Stimulated activated naive CD8-positive, alpha-beta T cell treated with anti-CD3 and anti-CD28 coated beads, Interleukin-15, Interleukin-2, amounts not matched to agents 100 ng/mL and 50 ng/mL, for 24 hours (primary cell): ENCODE measurements around the gene PCDHB14.
"Not testable (repeated sequence)": the region's sequence is repeated elsewhere in the genome, so short reads cannot be mapped to it uniquely, and the experiment has no call there.

Source experiments
- H3K27ac Mint-ChIP-seq: one replicate; pipeline ENCODE4 v1.8.0; 2021; ENCODE audit warnings: mild to moderate bottlenecking, mixed read lengths
- H3K27me3 Mint-ChIP-seq: one replicate; pipeline ENCODE4 v1.8.0; 2021; ENCODE audit warnings: mixed read lengths
- H3K36me3 Mint-ChIP-seq: one replicate; pipeline ENCODE4 v1.8.0; 2021; ENCODE audit warnings: low read depth, mixed read lengths
- H3K4me1 Mint-ChIP-seq: one replicate; pipeline ENCODE4 v1.8.0; 2021; ENCODE audit warnings: low read depth, mixed read lengths
- H3K4me3 Mint-ChIP-seq: one replicate; pipeline ENCODE4 v1.8.0; 2021; ENCODE audit warnings: mild to moderate bottlenecking, mixed read lengths
- H3K9me3 Mint-ChIP-seq: one replicate; pipeline ENCODE4 v1.8.0; 2021; ENCODE audit warnings: mixed read lengths

PCDHB14 gene

GRCh38 chr5:141194332-141194731 lies 28.8 kb upstream of the PCDHB14 start:
- H3K9me3 Mint-ChIP-seq: peaks cover 45% of the 10 kb centered on the region
- H3K4me3 Mint-ChIP-seq, H3K27ac Mint-ChIP-seq, H3K4me1 Mint-ChIP-seq: not testable (repeated sequence)
- peaks cover 63% of the 10 kb centered on the region for H3K27me3 Mint-ChIP-seq
- H3K36me3 Mint-ChIP-seq: peaks cover 13% of the 10 kb centered on the region

GRCh38 chr5:141196363-141196762 lies 26.8 kb upstream of the PCDHB14 start:
- Mint-ChIP-seq H3K4me3 (no peak overlapping the region), H3K9me3 (peaks cover 48% of the 10 kb centered on the region), H3K27me3 (peaks cover 65% of the 10 kb centered on the region), H3K27ac (no peak overlapping the region), H3K36me3 (peaks cover 14% of the 10 kb centered on the region), H3K4me1 (no peaks in the 10 kb centered on the region)

DNA sequence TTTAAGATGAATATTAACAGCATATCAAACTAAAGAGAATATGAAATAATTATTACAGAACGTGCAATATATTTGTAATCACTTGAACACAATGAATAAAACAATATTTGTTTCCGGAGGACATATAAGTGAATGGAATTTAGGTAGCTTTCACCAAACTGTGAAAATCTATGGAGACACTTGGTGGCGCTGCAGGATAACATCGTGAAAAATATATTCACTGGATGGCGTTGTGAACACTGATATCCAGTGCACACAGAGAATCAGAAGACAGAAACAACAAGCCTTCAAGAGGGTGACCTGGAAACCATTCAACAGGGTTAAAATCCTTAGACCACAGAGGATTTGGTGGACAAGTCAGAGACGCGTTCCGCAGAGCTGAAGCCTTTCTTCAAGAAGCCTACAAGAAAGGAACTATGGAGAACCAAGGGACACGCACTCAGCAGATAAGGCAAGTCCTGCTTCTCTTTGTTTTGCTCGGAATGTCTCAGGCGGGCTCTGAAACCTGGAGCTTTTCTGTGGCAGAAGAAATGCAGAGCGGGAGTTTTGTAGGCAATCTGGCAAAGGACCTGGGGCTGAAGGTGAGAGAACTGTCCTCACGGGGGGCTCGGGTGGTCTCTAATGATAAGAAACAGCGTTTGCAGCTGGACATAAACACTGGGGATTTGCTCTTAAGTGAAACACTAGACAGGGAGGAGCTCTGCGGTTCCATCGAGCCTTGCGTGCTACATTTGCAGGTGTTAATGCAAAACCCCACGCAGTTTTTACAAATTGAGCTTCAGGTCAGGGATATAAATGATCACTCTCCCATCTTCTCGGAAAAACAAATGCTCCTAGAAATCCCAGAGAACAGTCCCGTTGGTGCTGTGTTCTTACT lies 23.5 kb upstream of the PCDHB14 start, which contains the start of gene PCDHB11:
PCDHB11 (plus strand) TSS at position 269 of the 877 bp plus-strand sequence; CDS start at position 417, 148 bp downstream.
- Mint-ChIP-seq H3K27ac (no peak within 1 kb of the TSS), H3K36me3 (peaks cover 20% of the 10 kb centered on the region), H3K4me1 (no peaks in the 10 kb centered on the region), H3K27me3 (peaks cover 51% of the 10 kb centered on the region), H3K4me3 (no peak within 1 kb of the TSS), H3K9me3 (peaks cover 38% of the 10 kb centered on the region)

GRCh38 chr5:141201126-141201525 lies 22.0 kb upstream of the PCDHB14 start:
- Mint-ChIP-seq H3K9me3 (peaks cover 34% of the 10 kb centered on the region), H3K27me3 (peaks cover 54% of the 10 kb centered on the region), H3K36me3 (peaks cover 16% of the 10 kb centered on the region)
- H3K4me3 Mint-ChIP-seq, H3K27ac Mint-ChIP-seq, H3K4me1 Mint-ChIP-seq: not testable (repeated sequence)

- H3K27ac Mint-ChIP-seq, H3K4me1 Mint-ChIP-seq, H3K4me3 Mint-ChIP-seq: not testable (repeated sequence)
- Mint-ChIP-seq H3K27me3 (peaks cover 55% of the 10 kb centered on the region), H3K9me3 (peaks cover 29% of the 10 kb centered on the region), H3K36me3 (peaks cover 13% of the 10 kb centered on the region)
Observed at GRCh38 chr5:141201646-141202045, 21.5 kb upstream of the PCDHB14 start.

GRCh38 chr5:141208478-141208877 lies 14.7 kb upstream of the PCDHB14 start, which contains the start of gene PCDHB12:
TSS of gene PCDHB12 (plus strand) at chr5:141208719. CDS start at chr5:141208908, 189 bp downstream.
- no peak within 1 kb of the TSS for H3K27ac Mint-ChIP-seq
- H3K4me3 Mint-ChIP-seq: no peak within 1 kb of the TSS
- H3K36me3 Mint-ChIP-seq: peaks cover 4% of the 10 kb centered on the region
- peaks cover 10% of the 10 kb centered on the region for H3K9me3 Mint-ChIP-seq
- H3K4me1 Mint-ChIP-seq: no peaks in the 10 kb centered on the region
- peaks cover 71% of the 10 kb centered on the region for H3K27me3 Mint-ChIP-seq

DNA sequence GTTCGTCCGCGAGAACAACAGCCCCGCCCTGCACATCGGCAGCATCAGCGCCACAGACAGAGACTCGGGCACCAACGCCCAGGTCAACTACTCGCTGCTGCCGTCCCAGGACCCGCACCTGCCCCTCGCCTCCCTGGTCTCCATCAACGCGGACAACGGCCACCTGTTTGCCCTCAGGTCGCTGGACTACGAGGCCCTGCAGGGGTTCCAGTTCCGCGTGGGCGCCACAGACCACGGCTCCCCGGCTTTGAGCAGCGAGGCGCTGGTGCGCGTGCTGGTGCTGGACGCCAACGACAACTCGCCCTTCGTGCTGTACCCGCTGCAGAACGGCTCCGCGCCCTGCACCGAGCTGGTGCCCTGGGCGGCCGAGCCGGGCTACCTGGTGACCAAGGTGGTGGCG lies 12.9 kb upstream of the PCDHB14 start:
- H3K27ac Mint-ChIP-seq, H3K4me1 Mint-ChIP-seq, H3K4me3 Mint-ChIP-seq, H3K36me3 Mint-ChIP-seq: not testable (repeated sequence)
- H3K27me3 Mint-ChIP-seq: peaks cover 77% of the 10 kb centered on the region
- H3K9me3 Mint-ChIP-seq: peaks cover 10% of the 10 kb centered on the region

GRCh38 chr5:141210849-141211248 lies 12.3 kb upstream of the PCDHB14 start:
- H3K4me1 Mint-ChIP-seq, H3K4me3 Mint-ChIP-seq, H3K36me3 Mint-ChIP-seq, H3K27ac Mint-ChIP-seq: not testable (repeated sequence)
- H3K27me3 Mint-ChIP-seq: peaks cover 76% of the 10 kb centered on the region
- H3K9me3 Mint-ChIP-seq: peaks cover 10% of the 10 kb centered on the region

DNA sequence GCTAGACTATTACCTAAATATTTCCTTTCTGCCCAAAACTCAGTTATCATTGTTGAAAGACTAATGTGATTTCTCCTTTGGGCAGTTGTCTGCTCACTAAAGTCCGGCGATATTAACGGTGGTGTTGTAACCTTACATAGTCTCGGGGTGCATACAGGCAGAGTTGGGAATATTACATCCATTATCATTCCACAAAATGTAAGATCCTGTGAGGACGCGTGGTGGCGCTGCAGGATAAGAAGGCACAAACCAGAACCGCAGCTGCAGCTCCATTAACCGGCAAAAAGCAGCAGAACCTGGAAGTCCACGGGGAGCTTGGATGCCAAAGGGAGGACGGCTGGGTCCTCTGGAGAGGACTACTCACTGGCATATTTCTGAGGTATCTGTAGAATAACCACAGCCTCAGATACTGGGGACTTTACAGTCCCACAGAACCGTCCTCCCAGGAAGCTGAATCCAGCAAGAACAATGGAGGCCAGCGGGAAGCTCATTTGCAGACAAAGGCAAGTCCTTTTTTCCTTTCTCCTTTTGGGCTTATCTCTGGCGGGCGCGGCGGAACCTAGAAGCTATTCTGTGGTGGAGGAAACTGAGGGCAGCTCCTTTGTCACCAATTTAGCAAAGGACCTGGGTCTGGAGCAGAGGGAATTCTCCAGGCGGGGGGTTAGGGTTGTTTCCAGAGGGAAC lies 9.3 kb upstream of the PCDHB14 start, which contains the start of gene PCDHB13:
PCDHB13 (plus strand) TSS at position 264 of the 684 bp plus-strand sequence; CDS start at position 469, 205 bp downstream.
- Mint-ChIP-seq H3K9me3 (peaks cover 18% of the 10 kb centered on the region), H3K27me3 (peaks cover 69% of the 10 kb centered on the region)
- not testable (repeated sequence) for H3K27ac Mint-ChIP-seq, H3K4me1 Mint-ChIP-seq, H3K4me3 Mint-ChIP-seq, H3K36me3 Mint-ChIP-seq

GRCh38 chr5:141214583-141214982 lies 8.6 kb upstream of the PCDHB14 start:
- H3K27ac Mint-ChIP-seq, H3K4me1 Mint-ChIP-seq, H3K4me3 Mint-ChIP-seq, H3K36me3 Mint-ChIP-seq: not testable (repeated sequence)
- H3K27me3 Mint-ChIP-seq: peaks cover 68% of the 10 kb centered on the region
- peaks cover 23% of the 10 kb centered on the region for H3K9me3 Mint-ChIP-seq

DNA sequence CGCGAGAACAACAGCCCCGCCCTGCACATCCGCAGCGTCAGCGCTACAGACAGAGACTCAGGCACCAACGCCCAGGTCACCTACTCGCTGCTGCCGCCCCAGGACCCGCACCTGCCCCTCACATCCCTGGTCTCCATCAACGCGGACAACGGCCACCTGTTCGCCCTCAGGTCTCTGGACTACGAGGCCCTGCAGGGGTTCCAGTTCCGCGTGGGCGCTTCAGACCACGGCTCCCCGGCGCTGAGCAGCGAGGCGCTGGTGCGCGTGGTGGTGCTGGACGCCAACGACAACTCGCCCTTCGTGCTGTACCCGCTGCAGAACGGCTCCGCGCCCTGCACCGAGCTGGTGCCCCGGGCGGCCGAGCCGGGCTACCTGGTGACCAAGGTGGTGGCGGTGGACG lies 7.6 kb upstream of the PCDHB14 start:
- Mint-ChIP-seq H3K27me3 (peaks cover 67% of the 10 kb centered on the region), H3K9me3 (peaks cover 24% of the 10 kb centered on the region)
- not testable (repeated sequence) for H3K36me3 Mint-ChIP-seq, H3K4me1 Mint-ChIP-seq, H3K4me3 Mint-ChIP-seq, H3K27ac Mint-ChIP-seq

- H3K27ac Mint-ChIP-seq, H3K36me3 Mint-ChIP-seq, H3K4me1 Mint-ChIP-seq, H3K4me3 Mint-ChIP-seq: not testable (repeated sequence)
- Mint-ChIP-seq H3K27me3 (peaks cover 65% of the 10 kb centered on the region), H3K9me3 (peaks cover 24% of the 10 kb centered on the region)
Observed at GRCh38 chr5:141216035-141216434, 7.1 kb upstream of the PCDHB14 start.

DNA sequence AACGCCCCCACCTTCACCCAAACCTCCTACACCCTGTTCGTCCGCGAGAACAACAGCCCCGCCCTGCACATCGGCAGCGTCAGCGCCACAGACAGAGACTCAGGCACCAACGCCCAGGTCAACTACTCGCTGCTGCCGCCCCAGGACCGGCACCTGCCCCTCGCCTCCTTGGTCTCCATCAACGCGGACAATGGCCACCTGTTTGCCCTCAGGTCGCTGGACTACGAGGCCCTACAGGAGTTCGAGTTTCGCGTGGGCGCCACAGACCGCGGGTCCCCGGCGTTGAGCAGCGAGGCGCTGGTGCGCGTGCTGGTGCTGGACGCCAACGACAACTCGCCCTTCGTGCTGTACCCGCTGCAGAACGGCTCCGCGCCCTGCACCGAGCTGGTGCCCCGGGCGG lies 1.7 kb downstream of the PCDHB14 start:
- not testable (repeated sequence) for H3K4me1 Mint-ChIP-seq, H3K4me3 Mint-ChIP-seq, H3K36me3 Mint-ChIP-seq, H3K27ac Mint-ChIP-seq
- H3K27me3 Mint-ChIP-seq: peaks cover 58% of the 10 kb centered on the region
- peaks cover 18% of the 10 kb centered on the region for H3K9me3 Mint-ChIP-seq

DNA sequence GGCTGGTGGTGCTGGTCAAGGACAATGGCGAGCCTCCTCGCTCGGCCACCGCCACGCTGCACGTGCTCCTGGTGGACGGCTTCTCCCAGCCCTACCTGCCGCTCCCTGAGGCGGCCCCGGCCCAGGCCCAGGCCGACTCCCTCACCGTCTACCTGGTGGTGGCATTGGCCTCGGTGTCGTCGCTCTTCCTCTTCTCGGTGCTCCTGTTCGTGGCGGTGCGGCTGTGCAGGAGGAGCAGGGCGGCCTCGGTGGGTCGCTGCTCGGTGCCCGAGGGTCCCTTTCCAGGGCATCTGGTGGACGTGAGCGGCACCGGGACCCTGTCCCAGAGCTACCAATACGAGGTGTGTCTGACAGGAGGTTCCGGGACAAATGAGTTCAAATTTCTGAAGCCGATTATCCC lies 2.3 kb downstream of the PCDHB14 start:
- H3K4me1 Mint-ChIP-seq, H3K27ac Mint-ChIP-seq, H3K4me3 Mint-ChIP-seq, H3K36me3 Mint-ChIP-seq: not testable (repeated sequence)
- Mint-ChIP-seq H3K27me3 (peaks cover 55% of the 10 kb centered on the region), H3K9me3 (peaks cover 14% of the 10 kb centered on the region)

GRCh38 chr5:141234109-141234667 lies 11.0 kb downstream of the PCDHB14 start:
- Mint-ChIP-seq H3K27me3 (peaks cover 40% of the 10 kb centered on the region), H3K9me3 (peaks cover 28% of the 10 kb centered on the region), H3K4me1 (no peaks in the 10 kb centered on the region), H3K27ac (no peak overlapping the region), H3K36me3 (peaks cover 20% of the 10 kb centered on the region), H3K4me3 (no peak overlapping the region)
